ENCODE measurements around the gene ZNF280C. TPM values are rescaled to one million over a fixed set of nuclear protein-coding genes. Genes with fewer than 3 reads are reported as not detected.

Gene ZNF280C
- total RNA-seq, 1 experiment from 2014 or later = 15.0 TPM

DNA sequence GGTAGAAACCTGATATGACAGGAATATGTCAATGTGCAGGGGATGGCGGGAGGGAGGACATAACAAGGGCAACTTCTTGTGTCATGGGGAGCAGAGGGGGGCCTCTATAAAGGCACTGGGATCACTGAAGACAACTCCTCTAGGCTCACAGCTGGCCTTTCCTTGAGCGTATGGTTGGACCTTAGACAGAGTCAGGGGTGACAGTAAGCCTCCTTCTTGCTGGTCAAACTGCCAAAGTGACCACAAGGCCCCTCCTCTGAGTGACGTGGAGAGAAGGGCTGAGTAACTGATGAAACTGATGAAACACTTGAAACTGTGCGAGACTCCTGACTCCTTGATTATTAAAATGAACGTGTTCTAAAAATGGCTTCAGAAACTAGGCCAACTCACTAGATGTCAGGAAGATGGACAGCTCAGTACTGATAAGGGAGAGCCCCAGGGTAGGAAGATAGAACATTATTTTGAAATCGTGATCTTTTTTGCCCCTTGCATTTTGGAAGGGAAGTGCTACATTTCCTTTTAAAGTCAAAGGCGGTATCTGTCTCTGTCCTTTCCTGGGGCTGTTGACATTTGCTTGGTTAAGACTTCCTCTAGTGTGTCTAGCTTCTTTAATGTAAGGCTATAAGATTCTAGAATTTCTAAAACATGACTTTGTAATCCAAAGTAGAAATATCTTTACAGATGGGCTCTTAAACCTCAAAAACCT, 95.4 kb downstream of the ZNF280C start:
- peak overlapping the region; percentile 80 for H3K4me3 Mint-ChIP-seq
- no peaks in the 10 kb centered on the region; the same call in 1 of the 2 replicates for H3K36me3 Mint-ChIP-seq
- TF ChIP-seq FOXJ3 (CRISPR knock-in tag; IDR thresholded peaks at IDR 0.05; ENCODE audit: borderline replicate concordance) = no peak
- TF ChIP-seq NR2C2 (CRISPR knock-in tag; IDR thresholded peaks at IDR 0.05) = no peak
- TF ChIP-seq, protein P1, sequence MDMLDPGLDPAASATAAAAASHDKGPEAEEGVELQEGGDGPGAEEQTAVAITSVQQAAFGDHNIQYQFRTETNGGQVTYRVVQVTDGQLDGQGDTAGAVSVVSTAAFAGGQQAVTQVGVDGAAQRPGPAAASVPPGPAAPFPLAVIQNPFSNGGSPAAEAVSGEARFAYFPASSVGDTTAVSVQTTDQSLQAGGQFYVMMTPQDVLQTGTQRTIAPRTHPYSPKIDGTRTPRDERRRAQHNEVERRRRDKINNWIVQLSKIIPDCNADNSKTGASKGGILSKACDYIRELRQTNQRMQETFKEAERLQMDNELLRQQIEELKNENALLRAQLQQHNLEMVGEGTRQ (CRISPR knock-in tag; IDR thresholded peaks at IDR 0.05) = no peak
- TF ChIP-seq RELA (CRISPR knock-in tag; IDR thresholded peaks at IDR 0.05; ENCODE audit: borderline replicate concordance) = no peak
- no peak for TF ChIP-seq NFATC4 (CRISPR knock-in tag; IDR thresholded peaks at IDR 0.05)
- TF ChIP-seq EMX1 (CRISPR knock-in tag; IDR thresholded peaks at IDR 0.05) = no peak
- TF ChIP-seq, protein P2, sequence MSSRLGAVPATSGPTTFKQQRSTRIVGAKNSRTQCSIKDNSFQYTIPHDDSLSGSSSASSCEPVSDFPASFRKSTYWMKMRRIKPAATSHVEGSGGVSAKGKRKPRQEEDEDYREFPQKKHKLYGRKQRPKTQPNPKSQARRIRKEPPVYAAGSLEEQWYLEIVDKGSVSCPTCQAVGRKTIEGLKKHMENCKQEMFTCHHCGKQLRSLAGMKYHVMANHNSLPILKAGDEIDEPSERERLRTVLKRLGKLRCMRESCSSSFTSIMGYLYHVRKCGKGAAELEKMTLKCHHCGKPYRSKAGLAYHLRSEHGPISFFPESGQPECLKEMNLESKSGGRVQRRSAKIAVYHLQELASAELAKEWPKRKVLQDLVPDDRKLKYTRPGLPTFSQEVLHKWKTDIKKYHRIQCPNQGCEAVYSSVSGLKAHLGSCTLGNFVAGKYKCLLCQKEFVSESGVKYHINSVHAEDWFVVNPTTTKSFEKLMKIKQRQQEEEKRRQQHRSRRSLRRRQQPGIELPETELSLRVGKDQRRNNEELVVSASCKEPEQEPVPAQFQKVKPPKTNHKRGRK (CRISPR knock-in tag; IDR thresholded peaks at IDR 0.05; ENCODE audit: borderline replicate concordance) = no peak
- no peak for TF ChIP-seq IRF2 (CRISPR knock-in tag; IDR thresholded peaks at IDR 0.05; ENCODE audit: borderline replicate concordance, low read depth)
- TF ChIP-seq, protein P3, sequence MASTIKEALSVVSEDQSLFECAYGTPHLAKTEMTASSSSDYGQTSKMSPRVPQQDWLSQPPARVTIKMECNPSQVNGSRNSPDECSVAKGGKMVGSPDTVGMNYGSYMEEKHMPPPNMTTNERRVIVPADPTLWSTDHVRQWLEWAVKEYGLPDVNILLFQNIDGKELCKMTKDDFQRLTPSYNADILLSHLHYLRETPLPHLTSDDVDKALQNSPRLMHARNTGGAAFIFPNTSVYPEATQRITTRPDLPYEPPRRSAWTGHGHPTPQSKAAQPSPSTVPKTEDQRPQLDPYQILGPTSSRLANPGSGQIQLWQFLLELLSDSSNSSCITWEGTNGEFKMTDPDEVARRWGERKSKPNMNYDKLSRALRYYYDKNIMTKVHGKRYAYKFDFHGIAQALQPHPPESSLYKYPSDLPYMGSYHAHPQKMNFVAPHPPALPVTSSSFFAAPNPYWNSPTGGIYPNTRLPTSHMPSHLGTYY (CRISPR knock-in tag; IDR thresholded peaks at IDR 0.05) = no peak
- TF ChIP-seq, protein P4, sequence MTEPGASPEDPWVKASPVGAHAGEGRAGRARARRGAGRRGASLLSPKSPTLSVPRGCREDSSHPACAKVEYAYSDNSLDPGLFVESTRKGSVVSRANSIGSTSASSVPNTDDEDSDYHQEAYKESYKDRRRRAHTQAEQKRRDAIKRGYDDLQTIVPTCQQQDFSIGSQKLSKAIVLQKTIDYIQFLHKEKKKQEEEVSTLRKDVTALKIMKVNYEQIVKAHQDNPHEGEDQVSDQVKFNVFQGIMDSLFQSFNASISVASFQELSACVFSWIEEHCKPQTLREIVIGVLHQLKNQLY (CRISPR knock-in tag; IDR thresholded peaks at IDR 0.05) = no peak
- TF ChIP-seq ZBTB21 (CRISPR knock-in tag; IDR thresholded peaks at IDR 0.05; ENCODE audit: borderline replicate concordance) = no peak
- POLR2A ChIA-PET = no interaction called here
- no peak for ATAC-seq
- no peaks in the 10 kb centered on the region for H3K9me3 Mint-ChIP-seq
- DNase-seq (ENCODE audit: low spot score) = no peak
- CTCF ChIA-PET = no interaction called here
- H3K27ac Mint-ChIP-seq = no peak overlapping the region
- H3K4me1 Mint-ChIP-seq = peaks cover 11% of the 10 kb centered on the region
- peaks cover 14% of the 10 kb centered on the region for H3K27me3 Mint-ChIP-seq (ENCODE audit: low read depth)

DNA sequence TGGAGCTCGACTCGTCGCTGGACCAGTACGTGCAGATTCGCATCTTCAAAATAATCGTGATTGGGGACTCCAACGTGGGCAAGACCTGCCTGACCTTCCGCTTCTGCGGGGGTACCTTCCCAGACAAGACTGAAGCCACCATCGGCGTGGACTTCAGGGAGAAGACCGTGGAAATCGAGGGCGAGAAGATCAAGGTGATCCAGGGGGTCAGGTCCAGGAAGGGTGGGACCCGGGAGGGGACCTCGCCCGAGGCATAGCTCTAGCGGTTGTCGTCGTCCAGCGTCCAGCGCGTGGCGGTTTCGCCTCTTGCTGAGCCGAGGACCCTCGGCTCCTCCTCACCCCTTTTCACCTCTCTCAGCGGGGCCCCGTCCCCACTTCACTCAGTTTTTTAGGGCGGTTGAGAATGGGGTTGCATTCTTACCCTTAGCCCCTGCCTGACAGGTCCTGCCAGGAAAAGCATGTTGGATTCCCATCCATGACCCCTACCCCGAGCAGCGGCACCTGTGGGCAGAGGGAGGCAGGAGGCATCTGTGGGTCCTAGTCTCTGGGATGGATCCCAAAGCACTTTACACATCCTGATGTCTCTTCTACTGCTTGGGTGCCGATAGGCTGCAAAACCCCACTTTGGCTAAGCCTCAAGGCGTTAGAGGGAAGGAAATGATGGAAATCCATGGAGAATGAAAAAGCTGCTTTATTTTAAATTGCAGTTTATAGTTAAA, 96.4 kb downstream of the ZNF280C start:
- ATAC-seq (no peak), DNase-seq (ENCODE audit: low spot score) (peak; percentile 9)
- H3K27me3 Mint-ChIP-seq (ENCODE audit: low read depth) = peaks cover 14% of the 10 kb centered on the region
- no peaks in the 10 kb centered on the region for H3K9me3 Mint-ChIP-seq
- POLR2A ChIA-PET = no interaction called here
- H3K4me1 Mint-ChIP-seq = peaks cover 11% of the 10 kb centered on the region
- no peak overlapping the region for H3K27ac Mint-ChIP-seq
- CTCF ChIA-PET = interaction anchor here (1.2 kb wide), 1 partner anchor 93 kb away, joined by 3 read pairs; no protein-coding TSS in a partner anchor
- H3K4me3 Mint-ChIP-seq = peak overlapping the region; percentile 80
- TF ChIP-seq, protein P5, sequence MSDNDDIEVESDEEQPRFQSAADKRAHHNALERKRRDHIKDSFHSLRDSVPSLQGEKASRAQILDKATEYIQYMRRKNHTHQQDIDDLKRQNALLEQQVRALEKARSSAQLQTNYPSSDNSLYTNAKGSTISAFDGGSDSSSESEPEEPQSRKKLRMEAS (CRISPR knock-in tag; IDR thresholded peaks at IDR 0.05) = peak; percentile 28; the same call in 1 of the 2 replicates
- no peak for TF ChIP-seq SOX15 (CRISPR knock-in tag; IDR thresholded peaks at IDR 0.05)
- H3K36me3 Mint-ChIP-seq = no peaks in the 10 kb centered on the region

DNA sequence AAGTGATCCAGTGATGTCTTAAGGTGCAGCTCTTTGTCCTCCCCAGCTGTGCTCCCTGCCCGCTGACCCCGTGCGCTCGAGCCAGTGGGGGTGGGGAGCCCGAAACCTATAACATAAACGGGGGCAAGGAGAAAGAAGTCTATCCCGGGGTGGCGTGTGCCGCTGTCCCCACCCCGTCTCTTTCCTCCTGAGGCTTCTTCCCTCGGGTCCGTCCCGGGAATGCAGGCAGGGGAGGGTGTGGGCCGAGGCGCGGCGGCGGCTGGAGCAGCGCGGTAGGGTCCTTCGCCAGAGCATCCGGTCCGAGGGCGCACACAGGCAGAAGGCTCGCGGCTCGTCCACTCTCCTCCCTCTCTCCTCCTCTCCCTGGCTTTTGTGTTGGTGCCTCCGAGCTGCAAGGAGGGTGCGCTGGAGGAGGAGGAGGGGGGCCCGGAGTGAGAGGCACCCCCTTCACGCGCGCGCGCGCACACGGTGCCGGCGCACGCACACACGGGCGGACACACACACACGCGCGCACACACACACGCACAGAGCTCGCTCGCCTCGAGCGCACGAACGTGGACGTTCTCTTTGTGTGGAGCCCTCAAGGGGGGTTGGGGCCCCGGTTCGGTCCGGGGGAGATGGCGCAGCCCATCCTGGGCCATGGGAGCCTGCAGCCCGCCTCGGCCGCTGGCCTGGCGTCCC, 97.1 kb downstream of the ZNF280C start, which contains the start of gene RAB33A:
RAB33A (plus strand) TSS at position 517 of the 681 bp plus-strand sequence; CDS start at position 618, 101 bp downstream.
- ChIA-PET CTCF (interaction anchor here (1.2 kb wide), 2 partner anchors 92 to 111 kb away, joined by 3 to 4 read pairs; no protein-coding TSS in a partner anchor), POLR2A (no interaction called here)
- H3K27ac Mint-ChIP-seq = no peak within 1 kb of the TSS
- ATAC-seq = peak; percentile 63
- peak; percentile 33 for DNase-seq (ENCODE audit: low spot score)
- peaks cover 18% of the 10 kb centered on the region for H3K4me1 Mint-ChIP-seq
- no peaks in the 10 kb centered on the region for H3K36me3 Mint-ChIP-seq
- no peaks in the 10 kb centered on the region for H3K9me3 Mint-ChIP-seq
- H3K27me3 Mint-ChIP-seq (ENCODE audit: low read depth) = peaks cover 14% of the 10 kb centered on the region
- H3K4me3 Mint-ChIP-seq = peak within 1 kb of the TSS; percentile 80
- TF ChIP-seq ZNF219 (CRISPR knock-in tag; IDR thresholded peaks at IDR 0.05; ENCODE audit: borderline replicate concordance) (no peak), ZNF396 (CRISPR knock-in tag; IDR thresholded peaks at IDR 0.05; ENCODE audit: borderline replicate concordance) (no peak), SP1 (CRISPR knock-in tag; conservative IDR thresholded peaks at IDR 0.05) (no peak), JAZF1 (CRISPR knock-in tag; IDR thresholded peaks at IDR 0.05) (no peak), ZNF263 (CRISPR knock-in tag; IDR thresholded peaks at IDR 0.05; ENCODE audit: low read depth) (peak; percentile 74), TEAD4 (CRISPR knock-in tag; IDR thresholded peaks at IDR 0.05) (no peak)
- TF ChIP-seq, protein P6, sequence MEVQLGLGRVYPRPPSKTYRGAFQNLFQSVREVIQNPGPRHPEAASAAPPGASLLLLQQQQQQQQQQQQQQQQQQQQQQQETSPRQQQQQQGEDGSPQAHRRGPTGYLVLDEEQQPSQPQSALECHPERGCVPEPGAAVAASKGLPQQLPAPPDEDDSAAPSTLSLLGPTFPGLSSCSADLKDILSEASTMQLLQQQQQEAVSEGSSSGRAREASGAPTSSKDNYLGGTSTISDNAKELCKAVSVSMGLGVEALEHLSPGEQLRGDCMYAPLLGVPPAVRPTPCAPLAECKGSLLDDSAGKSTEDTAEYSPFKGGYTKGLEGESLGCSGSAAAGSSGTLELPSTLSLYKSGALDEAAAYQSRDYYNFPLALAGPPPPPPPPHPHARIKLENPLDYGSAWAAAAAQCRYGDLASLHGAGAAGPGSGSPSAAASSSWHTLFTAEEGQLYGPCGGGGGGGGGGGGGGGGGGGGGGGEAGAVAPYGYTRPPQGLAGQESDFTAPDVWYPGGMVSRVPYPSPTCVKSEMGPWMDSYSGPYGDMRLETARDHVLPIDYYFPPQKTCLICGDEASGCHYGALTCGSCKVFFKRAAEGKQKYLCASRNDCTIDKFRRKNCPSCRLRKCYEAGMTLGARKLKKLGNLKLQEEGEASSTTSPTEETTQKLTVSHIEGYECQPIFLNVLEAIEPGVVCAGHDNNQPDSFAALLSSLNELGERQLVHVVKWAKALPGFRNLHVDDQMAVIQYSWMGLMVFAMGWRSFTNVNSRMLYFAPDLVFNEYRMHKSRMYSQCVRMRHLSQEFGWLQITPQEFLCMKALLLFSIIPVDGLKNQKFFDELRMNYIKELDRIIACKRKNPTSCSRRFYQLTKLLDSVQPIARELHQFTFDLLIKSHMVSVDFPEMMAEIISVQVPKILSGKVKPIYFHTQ (CRISPR knock-in tag; IDR thresholded peaks at IDR 0.05) = no peak
- TF ChIP-seq, protein P5 (CRISPR knock-in tag; IDR thresholded peaks at IDR 0.05) = peak; percentile 20; the same call in 1 of the 2 replicates
- TF ChIP-seq, protein P3 (CRISPR knock-in tag; IDR thresholded peaks at IDR 0.05) = no peak

Data from WTC11 (cell line).